Panc1 (cell line): Measurements from ENCODE around the gene AMT.

Source experiments
- CTCF ChIP-seq: fragments of 450-650 bp; IDR thresholded peaks from 2 replicates; pipeline ENCODE4 v1.5.1; 2017; ENCODE audit warnings: mild to moderate bottlenecking
- POLR2AphosphoS5 ChIP-seq: IDR thresholded peaks from 2 replicates; pipeline ENCODE4 v1.6.1; 2012; ENCODE audit warnings: mild to moderate bottlenecking, low read depth, low read length, moderate library complexity
- REST ChIP-seq, 2 experiments: IDR thresholded peaks; 2 replicates each; pipeline ENCODE4 v1.6.1; 2011 to 2012; ENCODE audit warnings: low read depth in 2 of 2, control low read depth in 1 of 2, low read length in 1 of 2, mild to moderate bottlenecking in 1 of 2, moderate library complexity in 1 of 2; ENCODE audit not compliant: insufficient read depth in 1 of 2
- SIN3A ChIP-seq: IDR thresholded peaks from 2 replicates; pipeline ENCODE4 v1.6.1; 2012; ENCODE audit warnings: low read depth, mild to moderate bottlenecking, low read length, moderate library complexity, borderline replicate concordance; ENCODE audit not compliant: insufficient read depth

- TF ChIP-seq SIN3A (no peak), CTCF (no peak), POLR2AphosphoS5 (no peak), REST (IDR thresholded peaks at IDR 0.05; ENCODE audit: insufficient read depth in 1 of 2, low read depth in 2 of 2, low read length in 1 of 2) (no peak)
These were observed 10.7 kb downstream of the AMT start for GRCh38 chr3:49411535-49411967.
